GM12864 (cell line): ENCODE results near the gene SORCS1.

ENCODE experiments used
- DNase-seq: peaks from one replicate; pipeline ENCODE4 v3.0.0-alpha.2; 2011; ENCODE audit warnings: low read depth
- H3K4me3 ChIP-seq: 2 replicates; pipeline ENCODE4 v1.5.1; 2011; ENCODE audit warnings: mild to moderate bottlenecking, low read depth, low read length, control low read depth
- CTCF ChIP-seq: IDR thresholded peaks from 2 replicates; pipeline ENCODE4 v1.5.1; 2011; ENCODE audit warnings: low read depth, mild to moderate bottlenecking, moderate library complexity, low read length, control low read depth, inconsistent platforms; ENCODE audit errors: missing control alignments

The SORCS1 gene

DNA sequence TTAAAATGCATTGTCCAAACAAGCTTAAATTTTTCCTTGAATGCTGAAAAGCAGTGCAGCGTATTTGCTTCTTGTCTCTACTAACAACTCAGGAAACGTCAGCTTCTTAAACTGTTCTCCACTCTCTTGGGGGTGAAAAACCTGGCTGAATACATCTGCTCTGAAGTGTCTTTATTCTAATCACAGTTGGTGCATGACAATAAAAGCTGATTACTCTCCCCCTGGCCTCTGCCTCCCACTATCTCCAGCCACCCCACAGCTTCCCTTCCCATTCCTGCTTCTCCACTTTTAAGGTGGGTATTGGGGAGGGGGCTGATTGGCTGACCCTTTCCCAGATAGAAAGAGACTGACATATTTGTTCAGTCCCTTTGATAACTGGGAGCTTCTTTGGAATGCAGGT is 456.0 kb downstream of the SORCS1 start:
- no peak for DNase-seq
- H3K4me3 ChIP-seq, result no peak overlapping the region
- no peak for TF ChIP-seq CTCF

- no peak for TF ChIP-seq CTCF
- H3K4me3 ChIP-seq, result no peak overlapping the region
- DNase-seq, result no peak
Observed at GRCh38 chr10:106707657-106708056, 456.8 kb downstream of the SORCS1 start.

- no peak for DNase-seq
- H3K4me3 ChIP-seq, result no peak overlapping the region
- no peak for TF ChIP-seq CTCF
Observed at GRCh38 chr10:106706127-106706526, 458.4 kb downstream of the SORCS1 start.

DNA sequence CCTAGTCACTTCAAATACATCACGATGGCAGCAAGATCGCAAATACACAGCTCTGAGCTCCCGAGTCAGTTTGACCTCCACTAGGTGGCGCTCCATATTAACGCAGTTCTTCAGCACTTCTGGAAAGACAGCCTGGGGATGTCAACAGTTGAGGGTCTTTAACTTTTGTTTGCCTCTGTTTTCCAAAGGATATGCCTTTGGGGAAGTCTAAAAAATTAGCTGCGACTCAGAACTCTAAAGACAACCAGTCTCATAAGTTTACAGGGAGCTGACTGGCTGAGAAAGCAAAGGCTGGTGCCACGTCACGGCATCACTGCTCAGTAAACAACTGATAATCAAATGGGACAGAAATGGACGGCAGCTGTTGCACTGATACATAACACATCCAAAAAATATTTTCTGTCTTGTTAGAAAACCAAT is 458.8 kb downstream of the SORCS1 start:
- TF ChIP-seq CTCF, result peak; percentile 78
- DNase-seq, result peak; percentile 27
- H3K4me3 ChIP-seq, result no peak overlapping the region

- no peak for DNase-seq
- no peak for TF ChIP-seq CTCF
- H3K4me3 ChIP-seq, result no peak overlapping the region
Observed at GRCh38 chr10:106696239-106696638, 468.3 kb downstream of the SORCS1 start.

DNA sequence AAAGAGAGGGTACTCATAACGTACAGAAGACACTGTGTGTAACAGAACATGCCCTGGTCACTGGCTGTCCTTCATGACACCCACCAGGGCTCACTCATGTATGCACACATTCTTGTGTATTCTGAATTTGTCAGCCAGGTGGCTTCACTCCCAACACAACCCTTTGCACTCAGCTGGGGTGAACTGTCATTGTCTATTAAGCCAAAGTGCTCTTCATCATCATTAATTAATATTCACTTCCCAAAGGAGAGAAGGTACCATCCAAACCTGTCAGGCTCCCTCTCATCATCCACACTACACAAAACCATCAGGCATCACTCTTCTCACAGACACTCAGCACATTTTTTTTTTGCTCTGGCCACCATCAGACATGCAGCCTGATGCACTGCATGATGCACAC is 469.8 kb downstream of the SORCS1 start:
- TF ChIP-seq CTCF, result no peak
- no peak overlapping the region for H3K4me3 ChIP-seq
- DNase-seq, result no peak

- DNase-seq, result no peak
- no peak for TF ChIP-seq CTCF
- no peak overlapping the region for H3K4me3 ChIP-seq
Observed at GRCh38 chr10:106682175-106682574, 482.3 kb downstream of the SORCS1 start.
